ENCODE results near the gene UBL3.

Gene UBL3

DNA sequence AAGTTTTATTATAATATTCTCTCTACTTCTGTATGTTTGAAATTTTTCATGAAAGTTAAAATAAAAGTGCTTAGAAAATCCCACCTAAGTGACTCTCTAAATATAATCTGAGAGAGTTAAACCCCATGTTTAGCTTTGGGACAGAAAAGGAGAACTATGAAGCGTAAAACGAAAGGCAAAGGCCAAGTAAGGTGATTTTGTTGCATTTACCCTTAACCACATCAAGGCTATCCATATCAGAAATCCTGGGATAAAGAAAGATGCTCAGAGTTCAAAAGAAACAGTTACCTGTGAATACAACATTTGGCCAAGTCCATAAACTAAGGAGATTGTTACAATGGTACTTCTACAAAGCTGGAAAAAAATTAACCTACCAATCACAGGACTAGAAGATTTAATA, 31.3 kb downstream of the UBL3 start:
- TF ChIP-seq CTCF (conservative IDR thresholded peaks at IDR 0.05; ENCODE audit: control insufficient read depth, insufficient read depth, low read depth, low read length) = no peak
- H3K4me3 ChIP-seq (ENCODE audit: control insufficient read depth, low read depth, low read length) = no peak overlapping the region
- DNase-seq (ENCODE audit: low read depth) = no peak

DNA sequence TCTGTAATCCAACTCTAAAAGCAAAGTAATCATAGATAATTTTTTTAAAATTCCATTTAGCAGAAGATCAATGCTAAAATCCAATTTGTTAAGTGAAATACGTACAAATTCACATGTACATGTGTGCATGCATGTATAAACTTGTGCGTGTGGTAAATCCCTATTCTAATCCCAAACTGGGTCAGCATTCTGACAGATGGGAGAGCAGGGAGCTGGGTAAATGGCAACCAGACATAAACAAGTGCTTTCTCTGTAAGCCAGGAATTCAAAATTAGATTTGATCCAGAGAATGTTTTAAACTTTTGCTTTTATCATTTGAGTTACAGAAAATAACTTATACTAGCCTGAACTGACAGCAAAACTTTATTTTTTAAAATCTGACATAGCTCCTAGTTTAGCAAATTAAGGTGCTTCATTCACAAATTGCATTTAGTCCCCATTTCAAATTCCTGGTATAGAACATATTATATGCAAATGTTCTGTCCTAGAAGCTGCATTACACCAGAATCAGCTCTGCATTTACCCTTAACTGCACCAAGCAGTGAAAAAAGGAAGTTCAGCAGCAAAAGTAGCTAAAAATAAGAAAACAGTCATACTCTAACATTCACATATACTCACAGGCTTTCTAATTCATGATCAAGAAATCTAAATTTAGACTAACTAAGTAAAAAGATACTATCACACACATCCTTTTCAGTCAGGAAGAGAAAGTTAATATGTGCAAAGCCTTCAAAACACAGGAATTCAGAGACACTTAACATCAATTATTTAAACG, 32.6 kb downstream of the UBL3 start:
- H3K4me3 ChIP-seq (ENCODE audit: control insufficient read depth, low read depth, low read length) = no peak overlapping the region
- no peak for DNase-seq (ENCODE audit: low read depth)
- TF ChIP-seq CTCF (conservative IDR thresholded peaks at IDR 0.05; ENCODE audit: control insufficient read depth, insufficient read depth, low read depth, low read length) = no peak

DNA sequence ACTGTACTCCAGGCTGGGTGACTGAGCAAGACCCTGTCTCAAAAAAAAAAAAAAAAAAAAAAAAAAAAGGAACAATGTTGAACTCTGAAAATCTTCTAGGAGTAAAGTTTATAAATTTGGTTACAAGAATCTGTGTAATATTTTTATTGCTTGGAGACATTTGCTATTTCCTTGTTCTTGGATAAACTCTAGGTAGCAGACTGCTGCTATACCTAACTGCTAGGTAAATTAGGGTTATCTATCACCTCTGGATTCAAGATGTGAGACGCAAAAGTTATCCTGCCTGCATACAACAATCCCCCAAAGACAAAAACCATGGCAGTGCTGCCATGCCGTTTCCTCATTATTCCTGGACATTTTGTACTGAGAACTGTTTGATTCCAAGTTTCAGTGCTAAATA, 33.7 kb downstream of the UBL3 start:
- H3K4me3 ChIP-seq (ENCODE audit: control insufficient read depth, low read depth, low read length) = no peak overlapping the region
- TF ChIP-seq CTCF (conservative IDR thresholded peaks at IDR 0.05; ENCODE audit: control insufficient read depth, insufficient read depth, low read depth, low read length) = no peak
- no peak for DNase-seq (ENCODE audit: low read depth)

DNA sequence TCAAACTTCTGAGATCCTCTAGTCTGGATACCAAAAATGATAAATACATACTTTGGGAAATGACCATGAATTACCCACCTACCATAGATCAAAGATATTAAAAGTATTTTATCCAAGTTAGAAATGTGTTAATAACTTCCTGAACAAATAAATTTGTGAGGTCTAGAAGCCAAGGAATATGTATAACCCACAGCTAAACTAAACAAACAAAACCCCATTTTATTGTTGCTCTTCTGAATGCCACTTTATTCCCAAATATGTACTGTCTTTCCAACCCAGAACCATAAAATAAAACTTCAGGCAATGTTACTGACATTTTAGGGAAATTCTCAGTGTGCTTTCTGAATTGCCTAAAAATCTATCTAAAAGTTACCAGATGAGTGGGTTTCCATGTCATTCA, 35.1 kb downstream of the UBL3 start:
- DNase-seq (ENCODE audit: low read depth) = no peak
- no peak overlapping the region for H3K4me3 ChIP-seq (ENCODE audit: control insufficient read depth, low read depth, low read length)
- TF ChIP-seq CTCF (conservative IDR thresholded peaks at IDR 0.05; ENCODE audit: control insufficient read depth, insufficient read depth, low read depth, low read length) = no peak

GRCh38 chr13:29810898-29811297, 39.5 kb downstream of the UBL3 start:
- no peak for DNase-seq (ENCODE audit: low read depth)
- H3K4me3 ChIP-seq (ENCODE audit: control insufficient read depth, low read depth, low read length) = no peak overlapping the region
- no peak for TF ChIP-seq CTCF (conservative IDR thresholded peaks at IDR 0.05; ENCODE audit: control insufficient read depth, insufficient read depth, low read depth, low read length)

- no peak for DNase-seq (ENCODE audit: low read depth)
- no peak overlapping the region for H3K4me3 ChIP-seq (ENCODE audit: control insufficient read depth, low read depth, low read length)
- no peak for TF ChIP-seq CTCF (conservative IDR thresholded peaks at IDR 0.05; ENCODE audit: control insufficient read depth, insufficient read depth, low read depth, low read length)
Measured at GRCh38 chr13:29810145-29810742, 40.2 kb downstream of the UBL3 start.

Data from fibroblast of mammary gland (primary cell).